ENCODE data around the gene TMEM131.

TMEM131 gene

GRCh38 chr2:97734061-97735051 is 261.4 kb downstream of the TMEM131 start:
- no peak overlapping the region for H3K9ac ChIP-seq (ENCODE audit: low read depth, low read length)
- H3K36me3 ChIP-seq (ENCODE audit: control insufficient read depth, insufficient read depth, low read length), result no peaks in the 10 kb centered on the region
- no peak overlapping the region for H3K4me3 ChIP-seq (ENCODE audit: low read depth, low read length)
- H3K27me3 ChIP-seq (ENCODE audit: control insufficient read depth, insufficient read depth, low read length), result no peaks in the 10 kb centered on the region
- H3K9me3 ChIP-seq (ENCODE audit: control insufficient read depth, insufficient read depth, low read length), result no peaks in the 10 kb centered on the region
- no peaks in the 10 kb centered on the region for H3K4me1 ChIP-seq (ENCODE audit: control insufficient read depth, insufficient read depth, low read length)

GRCh38 chr2:97733341-97734035 is 262.3 kb downstream of the TMEM131 start:
- Histone ChIP-seq H3K27me3 (ENCODE audit: control insufficient read depth, insufficient read depth, low read length) (no peaks in the 10 kb centered on the region), H3K9ac (ENCODE audit: low read depth, low read length) (no peak overlapping the region), H3K36me3 (ENCODE audit: control insufficient read depth, insufficient read depth, low read length) (no peaks in the 10 kb centered on the region), H3K4me3 (ENCODE audit: low read depth, low read length) (no peak overlapping the region), H3K4me1 (ENCODE audit: control insufficient read depth, insufficient read depth, low read length) (no peaks in the 10 kb centered on the region), H3K9me3 (ENCODE audit: control insufficient read depth, insufficient read depth, low read length) (no peaks in the 10 kb centered on the region)

GRCh38 chr2:97732436-97733340 is 263.1 kb downstream of the TMEM131 start:
- no peaks in the 10 kb centered on the region for H3K9me3 ChIP-seq (ENCODE audit: control insufficient read depth, insufficient read depth, low read length)
- H3K4me3 ChIP-seq (ENCODE audit: low read depth, low read length), result no peak overlapping the region
- no peaks in the 10 kb centered on the region for H3K36me3 ChIP-seq (ENCODE audit: control insufficient read depth, insufficient read depth, low read length)
- no peak overlapping the region for H3K9ac ChIP-seq (ENCODE audit: low read depth, low read length)
- no peaks in the 10 kb centered on the region for H3K4me1 ChIP-seq (ENCODE audit: control insufficient read depth, insufficient read depth, low read length)
- no peaks in the 10 kb centered on the region for H3K27me3 ChIP-seq (ENCODE audit: control insufficient read depth, insufficient read depth, low read length)

- H3K4me1 ChIP-seq (ENCODE audit: control insufficient read depth, insufficient read depth, low read length), result no peaks in the 10 kb centered on the region
- no peak overlapping the region for H3K4me3 ChIP-seq (ENCODE audit: low read depth, low read length)
- H3K9me3 ChIP-seq (ENCODE audit: control insufficient read depth, insufficient read depth, low read length), result no peaks in the 10 kb centered on the region
- H3K27me3 ChIP-seq (ENCODE audit: control insufficient read depth, insufficient read depth, low read length), result no peaks in the 10 kb centered on the region
- no peaks in the 10 kb centered on the region for H3K36me3 ChIP-seq (ENCODE audit: control insufficient read depth, insufficient read depth, low read length)
- no peak overlapping the region for H3K9ac ChIP-seq (ENCODE audit: low read depth, low read length)
These were observed 264.3 kb downstream of the TMEM131 start for GRCh38 chr2:97731274-97732020.

GRCh38 chr2:97730245-97730644 is 265.5 kb downstream of the TMEM131 start:
- Histone ChIP-seq H3K9ac (ENCODE audit: low read depth, low read length) (no peak overlapping the region), H3K36me3 (ENCODE audit: control insufficient read depth, insufficient read depth, low read length) (no peaks in the 10 kb centered on the region), H3K4me3 (ENCODE audit: low read depth, low read length) (no peak overlapping the region), H3K4me1 (ENCODE audit: control insufficient read depth, insufficient read depth, low read length) (no peaks in the 10 kb centered on the region), H3K27me3 (ENCODE audit: control insufficient read depth, insufficient read depth, low read length) (no peaks in the 10 kb centered on the region), H3K9me3 (ENCODE audit: control insufficient read depth, insufficient read depth, low read length) (no peaks in the 10 kb centered on the region)

- H3K4me1 ChIP-seq (ENCODE audit: control insufficient read depth, insufficient read depth, low read length), result no peaks in the 10 kb centered on the region
- H3K36me3 ChIP-seq (ENCODE audit: control insufficient read depth, insufficient read depth, low read length), result no peaks in the 10 kb centered on the region
- no peaks in the 10 kb centered on the region for H3K27me3 ChIP-seq (ENCODE audit: control insufficient read depth, insufficient read depth, low read length)
- no peak overlapping the region for H3K4me3 ChIP-seq (ENCODE audit: low read depth, low read length)
- no peak overlapping the region for H3K9ac ChIP-seq (ENCODE audit: low read depth, low read length)
- no peaks in the 10 kb centered on the region for H3K9me3 ChIP-seq (ENCODE audit: control insufficient read depth, insufficient read depth, low read length)
These were observed 267.5 kb downstream of the TMEM131 start for GRCh38 chr2:97728091-97728731.

- Histone ChIP-seq H3K9ac (ENCODE audit: low read depth, low read length) (no peak overlapping the region), H3K36me3 (ENCODE audit: control insufficient read depth, insufficient read depth, low read length) (no peaks in the 10 kb centered on the region), H3K9me3 (ENCODE audit: control insufficient read depth, insufficient read depth, low read length) (no peaks in the 10 kb centered on the region), H3K27me3 (ENCODE audit: control insufficient read depth, insufficient read depth, low read length) (no peaks in the 10 kb centered on the region), H3K4me3 (ENCODE audit: low read depth, low read length) (no peak overlapping the region), H3K4me1 (ENCODE audit: control insufficient read depth, insufficient read depth, low read length) (no peaks in the 10 kb centered on the region)
These were observed 268.5 kb downstream of the TMEM131 start for GRCh38 chr2:97727296-97727695.

GRCh38 chr2:97726261-97727064 is 269.3 kb downstream of the TMEM131 start:
- no peaks in the 10 kb centered on the region for H3K36me3 ChIP-seq (ENCODE audit: control insufficient read depth, insufficient read depth, low read length)
- H3K4me3 ChIP-seq (ENCODE audit: low read depth, low read length), result no peak overlapping the region
- no peaks in the 10 kb centered on the region for H3K9me3 ChIP-seq (ENCODE audit: control insufficient read depth, insufficient read depth, low read length)
- H3K9ac ChIP-seq (ENCODE audit: low read depth, low read length), result no peak overlapping the region
- no peaks in the 10 kb centered on the region for H3K4me1 ChIP-seq (ENCODE audit: control insufficient read depth, insufficient read depth, low read length)
- H3K27me3 ChIP-seq (ENCODE audit: control insufficient read depth, insufficient read depth, low read length), result no peaks in the 10 kb centered on the region

- H3K4me1 ChIP-seq (ENCODE audit: control insufficient read depth, insufficient read depth, low read length), result peaks cover 4% of the 10 kb centered on the region
- no peaks in the 10 kb centered on the region for H3K27me3 ChIP-seq (ENCODE audit: control insufficient read depth, insufficient read depth, low read length)
- H3K9ac ChIP-seq (ENCODE audit: low read depth, low read length), result no peak overlapping the region
- H3K9me3 ChIP-seq (ENCODE audit: control insufficient read depth, insufficient read depth, low read length), result no peaks in the 10 kb centered on the region
- H3K4me3 ChIP-seq (ENCODE audit: low read depth, low read length), result no peak overlapping the region
- H3K36me3 ChIP-seq (ENCODE audit: control insufficient read depth, insufficient read depth, low read length), result no peaks in the 10 kb centered on the region
These were observed 270.6 kb downstream of the TMEM131 start for GRCh38 chr2:97724946-97725688.

All from iPS-15b (cell line).